22Rv1 (cell line): ENCODE data around the gene PTPN20.
"Not testable (repeated sequence)": the region's sequence is repeated elsewhere in the genome, so short reads cannot be mapped to it uniquely, and the experiment has no call there.

Source experiments
- ZFX ChIP-seq: fragments of 450-650 bp; IDR thresholded peaks from 2 replicates; pipeline ENCODE4 v1.6.1; 2017; ENCODE audit warnings: antibody characterized with exemption, borderline replicate concordance
- TF ChIP-seq, protein P1 (sequence below): fragments of 450-650 bp; IDR thresholded peaks from 2 replicates; pipeline ENCODE4 v1.5.1; 2017; ENCODE audit warnings: mild to moderate bottlenecking

DNA sequence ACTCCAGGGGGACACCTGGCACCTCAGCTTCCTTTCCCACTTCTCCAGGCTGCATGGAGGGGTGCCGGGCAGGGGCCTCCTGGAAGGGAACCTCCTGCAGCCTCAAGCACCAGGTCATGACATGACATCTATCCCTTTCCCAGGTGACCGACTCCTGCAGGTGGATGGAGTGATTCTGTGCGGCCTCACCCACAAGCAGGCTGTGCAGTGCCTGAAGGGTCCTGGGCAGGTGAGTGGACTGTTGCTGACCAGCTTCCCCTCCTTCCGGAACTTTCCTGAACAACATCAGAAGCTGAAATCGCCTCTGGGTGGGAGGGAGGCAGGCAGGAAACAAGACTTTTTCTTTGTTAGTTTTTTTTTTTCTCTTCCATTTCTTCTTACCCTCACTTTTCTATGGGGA, 34.5 kb upstream of the PTPN20 start:
- TF ChIP-seq, protein P1, sequence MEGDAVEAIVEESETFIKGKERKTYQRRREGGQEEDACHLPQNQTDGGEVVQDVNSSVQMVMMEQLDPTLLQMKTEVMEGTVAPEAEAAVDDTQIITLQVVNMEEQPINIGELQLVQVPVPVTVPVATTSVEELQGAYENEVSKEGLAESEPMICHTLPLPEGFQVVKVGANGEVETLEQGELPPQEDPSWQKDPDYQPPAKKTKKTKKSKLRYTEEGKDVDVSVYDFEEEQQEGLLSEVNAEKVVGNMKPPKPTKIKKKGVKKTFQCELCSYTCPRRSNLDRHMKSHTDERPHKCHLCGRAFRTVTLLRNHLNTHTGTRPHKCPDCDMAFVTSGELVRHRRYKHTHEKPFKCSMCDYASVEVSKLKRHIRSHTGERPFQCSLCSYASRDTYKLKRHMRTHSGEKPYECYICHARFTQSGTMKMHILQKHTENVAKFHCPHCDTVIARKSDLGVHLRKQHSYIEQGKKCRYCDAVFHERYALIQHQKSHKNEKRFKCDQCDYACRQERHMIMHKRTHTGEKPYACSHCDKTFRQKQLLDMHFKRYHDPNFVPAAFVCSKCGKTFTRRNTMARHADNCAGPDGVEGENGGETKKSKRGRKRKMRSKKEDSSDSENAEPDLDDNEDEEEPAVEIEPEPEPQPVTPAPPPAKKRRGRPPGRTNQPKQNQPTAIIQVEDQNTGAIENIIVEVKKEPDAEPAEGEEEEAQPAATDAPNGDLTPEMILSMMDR = not testable (repeated sequence)
- not testable (repeated sequence) for TF ChIP-seq ZFX
